SW480 (cell line): Measurements from ENCODE around the gene JUP.

Source experiments
- DNase-seq: peaks from one replicate; pipeline ENCODE4 v3.0.0-alpha.2; 2016; ENCODE audit warnings: low spot score

Gene JUP

GRCh38 chr17:41758601-41759000, 27.9 kb downstream of the JUP start:
- DNase-seq: no peak

- no peak for DNase-seq
Measured at GRCh38 chr17:41754066-41754465, 32.4 kb downstream of the JUP start.

GRCh38 chr17:41751288-41751687, 35.2 kb downstream of the JUP start:
- DNase-seq: no peak

- DNase-seq: no peak
Measured at GRCh38 chr17:41750862-41751261, 35.6 kb downstream of the JUP start.

GRCh38 chr17:41748275-41748674, 38.2 kb downstream of the JUP start:
- no peak for DNase-seq

- DNase-seq: no peak
Measured at GRCh38 chr17:41741709-41742108, 44.8 kb downstream of the JUP start.

- no peak for DNase-seq
Measured at GRCh38 chr17:41740506-41740905, 46.0 kb downstream of the JUP start.

- DNase-seq: peak; percentile 94
Measured at GRCh38 chr17:41739661-41740352, 46.7 kb downstream of the JUP start.

- no peak for DNase-seq
Measured at GRCh38 chr17:41738801-41739112, 47.8 kb downstream of the JUP start.

- peak; percentile 84 for DNase-seq
Measured at GRCh38 chr17:41738077-41738800, 48.3 kb downstream of the JUP start.

- DNase-seq: no peak
Measured at GRCh38 chr17:41737680-41738023, 48.9 kb downstream of the JUP start.

GRCh38 chr17:41736983-41737679, 49.4 kb downstream of the JUP start:
- no peak for DNase-seq

GRCh38 chr17:41735744-41736143, 50.8 kb downstream of the JUP start:
- no peak for DNase-seq

- DNase-seq: peak; percentile 38
Measured at GRCh38 chr17:41734949-41735313, 51.6 kb downstream of the JUP start.

GRCh38 chr17:41734139-41734948, 52.2 kb downstream of the JUP start, which contains the start of gene HAP1:
TSS of gene HAP1 (minus strand) at chr17:41734643. CDS start at chr17:41734634, 9 bp downstream.
- peak; percentile 42 for DNase-seq

GRCh38 chr17:41733348-41734138, 53.0 kb downstream of the JUP start:
- DNase-seq: no peak

GRCh38 chr17:41731836-41732235, 54.7 kb downstream of the JUP start:
- no peak for DNase-seq

- DNase-seq: no peak
Measured at GRCh38 chr17:41730479-41730878, 56.0 kb downstream of the JUP start.

GRCh38 chr17:41728056-41728455, 58.5 kb downstream of the JUP start:
- DNase-seq: no peak

- DNase-seq: no peak
Measured at GRCh38 chr17:41725134-41725533, 61.4 kb downstream of the JUP start.

GRCh38 chr17:41724476-41725050, 61.9 kb downstream of the JUP start:
- DNase-seq: no peak
